ENCODE measurements around the gene TLR5.

The TLR5 gene

DNA sequence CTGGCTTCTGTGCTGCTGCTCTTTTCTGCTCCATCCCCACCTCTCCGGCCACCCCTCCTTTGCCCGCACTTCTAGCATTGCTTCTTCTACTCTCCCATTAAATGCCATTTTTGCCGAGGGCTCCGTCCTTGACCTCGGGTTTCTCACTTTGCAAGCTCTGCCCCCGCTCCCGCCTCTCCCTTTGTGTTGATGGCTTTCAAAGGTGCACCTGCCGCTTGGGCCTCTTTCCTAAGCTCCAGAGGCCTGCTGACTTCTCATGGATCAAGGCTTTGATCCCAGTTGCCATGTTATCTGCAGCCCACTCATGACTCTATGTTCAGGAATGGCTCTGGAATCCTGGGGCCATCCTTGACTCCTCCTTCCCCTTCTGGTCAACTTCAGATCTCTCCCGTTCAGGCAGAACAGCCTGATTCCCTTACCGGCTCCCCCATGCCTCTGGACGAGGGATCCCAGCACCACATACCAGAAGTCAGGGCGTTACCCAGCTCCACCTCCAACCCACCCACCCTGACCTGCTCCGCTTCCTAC, 54.3 kb downstream of the TLR5 start:
- ATAC-seq, result no peak
- no peak for TF ChIP-seq GLIS3 (CRISPR knock-in tag; IDR thresholded peaks at IDR 0.05)
- no peak for TF ChIP-seq ESRRG (CRISPR knock-in tag; IDR thresholded peaks at IDR 0.05)
- TF ChIP-seq CSDC2 (CRISPR knock-in tag; IDR thresholded peaks at IDR 0.05), result no peak
- TF ChIP-seq RARB (CRISPR knock-in tag; IDR thresholded peaks at IDR 0.05), result no peak
- no peak for TF ChIP-seq SNAI2 (CRISPR knock-in tag; IDR thresholded peaks at IDR 0.05)
- TF ChIP-seq, protein P1, sequence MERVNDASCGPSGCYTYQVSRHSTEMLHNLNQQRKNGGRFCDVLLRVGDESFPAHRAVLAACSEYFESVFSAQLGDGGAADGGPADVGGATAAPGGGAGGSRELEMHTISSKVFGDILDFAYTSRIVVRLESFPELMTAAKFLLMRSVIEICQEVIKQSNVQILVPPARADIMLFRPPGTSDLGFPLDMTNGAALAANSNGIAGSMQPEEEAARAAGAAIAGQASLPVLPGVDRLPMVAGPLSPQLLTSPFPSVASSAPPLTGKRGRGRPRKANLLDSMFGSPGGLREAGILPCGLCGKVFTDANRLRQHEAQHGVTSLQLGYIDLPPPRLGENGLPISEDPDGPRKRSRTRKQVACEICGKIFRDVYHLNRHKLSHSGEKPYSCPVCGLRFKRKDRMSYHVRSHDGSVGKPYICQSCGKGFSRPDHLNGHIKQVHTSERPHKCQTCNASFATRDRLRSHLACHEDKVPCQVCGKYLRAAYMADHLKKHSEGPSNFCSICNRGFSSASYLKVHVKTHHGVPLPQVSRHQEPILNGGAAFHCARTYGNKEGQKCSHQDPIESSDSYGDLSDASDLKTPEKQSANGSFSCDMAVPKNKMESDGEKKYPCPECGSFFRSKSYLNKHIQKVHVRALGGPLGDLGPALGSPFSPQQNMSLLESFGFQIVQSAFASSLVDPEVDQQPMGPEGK (CRISPR knock-in tag; IDR thresholded peaks at IDR 0.05; ENCODE audit: borderline replicate concordance), result no peak

DNA sequence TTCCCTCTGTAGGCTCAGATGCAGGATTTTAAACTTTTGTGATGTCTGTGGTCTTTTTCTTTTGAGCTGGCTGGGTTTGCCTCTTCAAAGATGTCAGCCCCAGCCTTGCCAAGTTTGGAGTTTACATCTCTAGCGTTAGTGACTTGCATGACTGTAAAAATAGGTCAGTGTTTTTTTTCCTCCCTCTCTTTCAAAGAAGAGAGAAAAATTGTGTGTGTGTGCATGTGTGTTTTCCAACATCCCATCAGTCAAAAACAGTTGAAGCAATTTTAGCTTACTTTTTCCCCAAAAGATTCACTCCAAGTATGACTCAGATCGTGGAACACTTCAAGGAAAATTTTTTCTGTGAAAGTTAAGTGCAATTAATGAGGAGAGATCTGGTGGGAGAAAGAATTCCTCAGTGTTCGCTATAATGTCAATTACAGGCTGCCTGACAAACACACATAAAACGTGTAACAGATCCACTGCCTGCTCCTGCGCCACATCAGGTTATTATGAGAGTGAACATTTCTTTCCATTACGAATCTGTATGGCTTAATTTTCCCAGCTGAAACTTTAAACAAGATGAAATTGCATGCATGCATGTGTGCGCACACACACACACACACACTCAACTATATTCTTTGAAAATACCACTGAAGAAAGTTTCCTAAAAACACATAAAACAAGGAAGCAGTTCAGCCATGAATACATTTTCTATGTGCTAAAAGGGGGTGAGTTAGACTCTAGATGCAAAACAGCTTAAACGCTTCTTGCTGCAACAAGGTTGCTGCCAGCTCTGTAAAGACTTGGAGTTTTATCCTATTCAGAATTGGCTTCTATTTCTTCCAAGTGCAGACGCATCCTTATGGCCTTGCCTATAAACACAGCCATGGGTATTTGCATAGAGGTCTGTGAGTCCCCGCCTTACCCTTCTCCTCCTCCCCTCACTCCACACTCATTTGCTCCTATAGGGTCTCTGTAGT, 55.5 kb downstream of the TLR5 start:
- no peak for ATAC-seq
- no peak for TF ChIP-seq ARNTL (CRISPR knock-in tag; IDR thresholded peaks at IDR 0.05; ENCODE audit: borderline replicate concordance, low read depth)
- TF ChIP-seq BACH2 (CRISPR knock-in tag; IDR thresholded peaks at IDR 0.05; ENCODE audit: borderline replicate concordance), result no peak
- TF ChIP-seq GLIS3 (CRISPR knock-in tag; IDR thresholded peaks at IDR 0.05), result no peak
- no peak for TF ChIP-seq RARB (CRISPR knock-in tag; IDR thresholded peaks at IDR 0.05)
- TF ChIP-seq, protein P2, sequence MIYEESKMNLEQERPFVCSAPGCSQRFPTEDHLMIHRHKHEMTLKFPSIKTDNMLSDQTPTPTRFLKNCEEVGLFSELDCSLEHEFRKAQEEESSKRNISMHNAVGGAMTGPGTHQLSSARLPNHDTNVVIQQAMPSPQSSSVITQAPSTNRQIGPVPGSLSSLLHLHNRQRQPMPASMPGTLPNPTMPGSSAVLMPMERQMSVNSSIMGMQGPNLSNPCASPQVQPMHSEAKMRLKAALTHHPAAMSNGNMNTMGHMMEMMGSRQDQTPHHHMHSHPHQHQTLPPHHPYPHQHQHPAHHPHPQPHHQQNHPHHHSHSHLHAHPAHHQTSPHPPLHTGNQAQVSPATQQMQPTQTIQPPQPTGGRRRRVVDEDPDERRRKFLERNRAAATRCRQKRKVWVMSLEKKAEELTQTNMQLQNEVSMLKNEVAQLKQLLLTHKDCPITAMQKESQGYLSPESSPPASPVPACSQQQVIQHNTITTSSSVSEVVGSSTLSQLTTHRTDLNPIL (CRISPR knock-in tag; IDR thresholded peaks at IDR 0.05; ENCODE audit: low read depth), result no peak
- TF ChIP-seq TOX (CRISPR knock-in tag; IDR thresholded peaks at IDR 0.05; ENCODE audit: borderline replicate concordance), result no peak

DNA sequence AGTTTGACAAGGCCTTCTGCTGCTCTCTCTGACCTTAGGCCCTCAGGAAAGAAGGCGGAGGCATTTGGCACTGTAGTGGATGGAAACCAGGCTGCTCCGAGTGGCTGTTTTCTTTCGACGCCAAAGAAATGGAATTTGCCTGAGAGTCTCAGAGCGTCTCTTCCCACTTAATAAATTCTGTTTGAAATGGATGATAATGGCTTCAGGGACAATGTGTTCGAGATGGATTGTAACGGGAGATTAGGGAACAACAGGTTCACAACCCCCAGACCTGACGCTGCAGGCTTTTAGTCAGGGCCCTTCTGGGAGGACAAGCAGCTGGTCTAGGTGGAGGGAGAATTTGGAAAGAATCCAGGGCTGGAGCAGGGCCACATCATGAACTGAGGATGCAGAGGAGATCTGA, 58.6 kb downstream of the TLR5 start:
- no peak for ATAC-seq
- no peak for TF ChIP-seq ZC3H10 (CRISPR knock-in tag; IDR thresholded peaks at IDR 0.05)
- TF ChIP-seq TOX (CRISPR knock-in tag; IDR thresholded peaks at IDR 0.05; ENCODE audit: borderline replicate concordance), result no peak
- no peak for TF ChIP-seq ZNF70 (CRISPR knock-in tag; IDR thresholded peaks at IDR 0.05)
- TF ChIP-seq RARB (CRISPR knock-in tag; IDR thresholded peaks at IDR 0.05), result no peak
- TF ChIP-seq, protein P3, sequence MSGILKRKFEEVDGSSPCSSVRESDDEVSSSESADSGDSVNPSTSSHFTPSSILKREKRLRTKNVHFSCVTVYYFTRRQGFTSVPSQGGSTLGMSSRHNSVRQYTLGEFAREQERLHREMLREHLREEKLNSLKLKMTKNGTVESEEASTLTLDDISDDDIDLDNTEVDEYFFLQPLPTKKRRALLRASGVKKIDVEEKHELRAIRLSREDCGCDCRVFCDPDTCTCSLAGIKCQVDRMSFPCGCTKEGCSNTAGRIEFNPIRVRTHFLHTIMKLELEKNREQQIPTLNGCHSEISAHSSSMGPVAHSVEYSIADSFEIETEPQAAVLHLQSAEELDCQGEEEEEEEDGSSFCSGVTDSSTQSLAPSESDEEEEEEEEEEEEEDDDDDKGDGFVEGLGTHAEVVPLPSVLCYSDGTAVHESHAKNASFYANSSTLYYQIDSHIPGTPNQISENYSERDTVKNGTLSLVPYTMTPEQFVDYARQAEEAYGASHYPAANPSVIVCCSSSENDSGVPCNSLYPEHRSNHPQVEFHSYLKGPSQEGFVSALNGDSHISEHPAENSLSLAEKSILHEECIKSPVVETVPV (CRISPR knock-in tag; IDR thresholded peaks at IDR 0.05), result no peak
- no peak for TF ChIP-seq GLIS3 (CRISPR knock-in tag; IDR thresholded peaks at IDR 0.05)
- no peak for TF ChIP-seq TCF4 (CRISPR knock-in tag; IDR thresholded peaks at IDR 0.05; ENCODE audit: borderline replicate concordance)
- no peak for TF ChIP-seq PPARA (CRISPR knock-in tag; IDR thresholded peaks at IDR 0.05; ENCODE audit: borderline replicate concordance)
- TF ChIP-seq CSDC2 (CRISPR knock-in tag; IDR thresholded peaks at IDR 0.05), result no peak
- TF ChIP-seq SNAI2 (CRISPR knock-in tag; IDR thresholded peaks at IDR 0.05), result no peak
- no peak for TF ChIP-seq ZNF8 (CRISPR knock-in tag; IDR thresholded peaks at IDR 0.05)
- TF ChIP-seq BACH2 (CRISPR knock-in tag; IDR thresholded peaks at IDR 0.05; ENCODE audit: borderline replicate concordance), result no peak
- TF ChIP-seq ZNF565 (CRISPR knock-in tag; conservative IDR thresholded peaks at IDR 0.05; ENCODE audit: low read depth), result no peak

DNA sequence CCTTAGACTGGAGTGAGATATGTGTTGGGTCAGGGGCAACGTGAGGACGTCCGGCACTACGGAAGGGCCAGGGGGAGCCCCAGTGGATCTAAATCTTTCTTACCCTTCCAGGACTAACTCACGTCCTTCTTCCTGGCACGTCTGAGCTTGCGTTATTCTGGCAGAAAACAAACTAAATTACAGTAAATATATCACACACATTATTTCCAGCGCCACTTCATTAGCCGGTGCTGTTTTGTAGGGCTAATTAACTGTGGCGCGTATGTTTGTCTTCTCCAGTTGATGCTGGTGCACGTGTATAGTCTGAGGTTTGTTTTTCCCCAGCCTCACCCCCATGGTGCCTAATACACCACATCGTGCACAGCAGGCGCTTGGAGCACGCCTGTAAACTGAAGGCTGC, 59.2 kb downstream of the TLR5 start:
- ATAC-seq, result no peak
- TF ChIP-seq, protein P1 (CRISPR knock-in tag; IDR thresholded peaks at IDR 0.05; ENCODE audit: borderline replicate concordance), result no peak
- no peak for TF ChIP-seq ZNF8 (CRISPR knock-in tag; IDR thresholded peaks at IDR 0.05)
- TF ChIP-seq GLIS3 (CRISPR knock-in tag; IDR thresholded peaks at IDR 0.05), result no peak
- TF ChIP-seq ZNF565 (CRISPR knock-in tag; conservative IDR thresholded peaks at IDR 0.05; ENCODE audit: low read depth), result no peak
- no peak for TF ChIP-seq TOX (CRISPR knock-in tag; IDR thresholded peaks at IDR 0.05; ENCODE audit: borderline replicate concordance)
- TF ChIP-seq, protein P4, sequence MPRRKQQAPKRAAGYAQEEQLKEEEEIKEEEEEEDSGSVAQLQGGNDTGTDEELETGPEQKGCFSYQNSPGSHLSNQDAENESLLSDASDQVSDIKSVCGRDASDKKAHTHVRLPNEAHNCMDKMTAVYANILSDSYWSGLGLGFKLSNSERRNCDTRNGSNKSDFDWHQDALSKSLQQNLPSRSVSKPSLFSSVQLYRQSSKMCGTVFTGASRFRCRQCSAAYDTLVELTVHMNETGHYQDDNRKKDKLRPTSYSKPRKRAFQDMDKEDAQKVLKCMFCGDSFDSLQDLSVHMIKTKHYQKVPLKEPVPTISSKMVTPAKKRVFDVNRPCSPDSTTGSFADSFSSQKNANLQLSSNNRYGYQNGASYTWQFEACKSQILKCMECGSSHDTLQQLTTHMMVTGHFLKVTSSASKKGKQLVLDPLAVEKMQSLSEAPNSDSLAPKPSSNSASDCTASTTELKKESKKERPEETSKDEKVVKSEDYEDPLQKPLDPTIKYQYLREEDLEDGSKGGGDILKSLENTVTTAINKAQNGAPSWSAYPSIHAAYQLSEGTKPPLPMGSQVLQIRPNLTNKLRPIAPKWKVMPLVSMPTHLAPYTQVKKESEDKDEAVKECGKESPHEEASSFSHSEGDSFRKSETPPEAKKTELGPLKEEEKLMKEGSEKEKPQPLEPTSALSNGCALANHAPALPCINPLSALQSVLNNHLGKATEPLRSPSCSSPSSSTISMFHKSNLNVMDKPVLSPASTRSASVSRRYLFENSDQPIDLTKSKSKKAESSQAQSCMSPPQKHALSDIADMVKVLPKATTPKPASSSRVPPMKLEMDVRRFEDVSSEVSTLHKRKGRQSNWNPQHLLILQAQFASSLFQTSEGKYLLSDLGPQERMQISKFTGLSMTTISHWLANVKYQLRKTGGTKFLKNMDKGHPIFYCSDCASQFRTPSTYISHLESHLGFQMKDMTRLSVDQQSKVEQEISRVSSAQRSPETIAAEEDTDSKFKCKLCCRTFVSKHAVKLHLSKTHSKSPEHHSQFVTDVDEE (CRISPR knock-in tag; IDR thresholded peaks at IDR 0.05), result no peak
- no peak for TF ChIP-seq TCF4 (CRISPR knock-in tag; IDR thresholded peaks at IDR 0.05; ENCODE audit: borderline replicate concordance)
- TF ChIP-seq CSDC2 (CRISPR knock-in tag; IDR thresholded peaks at IDR 0.05), result no peak
- no peak for TF ChIP-seq ARNTL (CRISPR knock-in tag; IDR thresholded peaks at IDR 0.05; ENCODE audit: borderline replicate concordance, low read depth)
- TF ChIP-seq ESRRG (CRISPR knock-in tag; IDR thresholded peaks at IDR 0.05), result no peak
- TF ChIP-seq BACH2 (CRISPR knock-in tag; IDR thresholded peaks at IDR 0.05; ENCODE audit: borderline replicate concordance), result no peak
- no peak for TF ChIP-seq RARB (CRISPR knock-in tag; IDR thresholded peaks at IDR 0.05)
- no peak for TF ChIP-seq ZNF70 (CRISPR knock-in tag; IDR thresholded peaks at IDR 0.05)
- TF ChIP-seq ZC3H10 (CRISPR knock-in tag; IDR thresholded peaks at IDR 0.05), result no peak
- TF ChIP-seq PPARA (CRISPR knock-in tag; IDR thresholded peaks at IDR 0.05; ENCODE audit: borderline replicate concordance), result no peak
- no peak for TF ChIP-seq ZFP30 (CRISPR knock-in tag; IDR thresholded peaks at IDR 0.05)
- no peak for TF ChIP-seq OSR1 (CRISPR knock-in tag; IDR thresholded peaks at IDR 0.05)
- TF ChIP-seq, protein P2 (CRISPR knock-in tag; IDR thresholded peaks at IDR 0.05; ENCODE audit: low read depth), result no peak
